Fibroblast of lung (primary cell): ENCODE data around the gene TRIL. TPM values are rescaled to one million over a fixed set of nuclear protein-coding genes. Genes with fewer than 3 reads are reported as not detected.
A peak's percentile ranks its signal among the peaks of the same experiment; 100 is the strongest.

Experiments
- DNase-seq, 2 donors: peaks; one replicate each; pipeline versions ENCODE4 v3.0.0 to v3.0.0-alpha.2; 2010; ENCODE audit warnings: low read depth in 2 of 2
- H2AFZ ChIP-seq: 2 replicates; pipeline ENCODE4 v1.5.1; 2012; ENCODE audit warnings: low read length, control low read depth, inconsistent platforms
- H3K27ac ChIP-seq: 2 replicates; pipeline ENCODE4 v1.5.1; 2011; ENCODE audit warnings: low read length, control low read depth; ENCODE audit not compliant: insufficient read depth
- H3K27me3 ChIP-seq: 2 replicates; pipeline ENCODE4 v1.5.1; 2011; ENCODE audit warnings: mild to moderate bottlenecking, low read length; ENCODE audit not compliant: control insufficient read depth, insufficient read depth
- H3K36me3 ChIP-seq: 2 replicates; pipeline ENCODE4 v1.5.1; 2011; ENCODE audit warnings: low read length; ENCODE audit not compliant: control insufficient read depth, insufficient read depth
- H3K4me1 ChIP-seq: 2 replicates; pipeline ENCODE4 v1.5.1; 2011; ENCODE audit warnings: low read length; ENCODE audit not compliant: control insufficient read depth, insufficient read depth; ENCODE audit errors: extremely low read depth
- H3K4me2 ChIP-seq: 2 replicates; pipeline ENCODE4 v1.5.1; 2011; ENCODE audit warnings: low read length, control low read depth; ENCODE audit not compliant: insufficient read depth; ENCODE audit errors: extremely low read depth
- H3K4me3 ChIP-seq, 4 experiments: fragments of 200-600 bp in 1 of 4; sonication (generic) in 1 of 4; replicated peaks in 1 of 4; 2 replicates each; pipeline ENCODE4 v1.5.1; 2011 to 2016; ENCODE audit warnings: low read length in 4 of 4, low read depth in 3 of 4, mild to moderate bottlenecking in 3 of 4, control low read depth in 2 of 4, inconsistent platforms in 1 of 4, mixed read lengths in 1 of 4; ENCODE audit not compliant: insufficient read depth in 1 of 4; ENCODE audit errors: control extremely low read depth in 1 of 4
- H3K79me2 ChIP-seq: 2 replicates; pipeline ENCODE4 v1.5.1; 2012; ENCODE audit warnings: mild to moderate bottlenecking, low read length, inconsistent platforms; ENCODE audit not compliant: control insufficient read depth, insufficient read depth
- H3K9ac ChIP-seq: 2 replicates; pipeline ENCODE4 v1.5.1; 2011; ENCODE audit warnings: mild to moderate bottlenecking, low read length, control low read depth; ENCODE audit not compliant: insufficient read depth
- H3K9me3 ChIP-seq: 2 replicates; pipeline ENCODE4 v1.5.1; 2012; ENCODE audit warnings: low read depth, low read length; ENCODE audit not compliant: control insufficient read depth, insufficient read depth
- H4K20me1 ChIP-seq: 2 replicates; pipeline ENCODE4 v1.5.1; 2011; ENCODE audit warnings: low read length; ENCODE audit not compliant: control insufficient read depth, insufficient read depth; ENCODE audit errors: extremely low read depth
- EZH2 ChIP-seq: IDR thresholded peaks from 2 replicates; pipeline ENCODE4 v1.5.1; 2012; ENCODE audit warnings: low read length, control low read depth, mild to moderate bottlenecking; ENCODE audit errors: missing control alignments
- polyA plus RNA-seq, 2 donors: library from polyadenylated mRNA; depleted of rRNA in 1 of 2; stranded (reverse) in 1 of 2; unstranded in 1 of 2; fragments of >200 nt; gene quantifications; 2 replicates each; pipeline ENCODE4 v1.2.1, GENCODE V29; 2011 to 2012; ENCODE audit warnings: missing spikeins in 1 of 2
- total RNA-seq: library from RNA; depleted of rRNA; stranded (reverse); fragments of >200 nt; gene quantifications from 2 replicates; pipeline ENCODE4 v1.2.1, GENCODE V29; 2014
- TF ChIP-seq, protein P1 (sequence below), 2 donors: IDR thresholded peaks in 1 of 2; conservative IDR thresholded peaks in 1 of 2; 1 replicate in 1 of 2; 2 replicates in 1 of 2; pipeline ENCODE4 v1.5.1; 2011 to 2012; ENCODE audit warnings: low read length in 2 of 2, control low read depth in 1 of 2, inconsistent platforms in 1 of 2, low read depth in 1 of 2, mild to moderate bottlenecking in 1 of 2

Gene TRIL
- total and polyA plus RNA-seq, 2 donors (not counting 1 experiment from before 2014, with no cell fraction given) = 0.10 to 0.17 TPM

DNA sequence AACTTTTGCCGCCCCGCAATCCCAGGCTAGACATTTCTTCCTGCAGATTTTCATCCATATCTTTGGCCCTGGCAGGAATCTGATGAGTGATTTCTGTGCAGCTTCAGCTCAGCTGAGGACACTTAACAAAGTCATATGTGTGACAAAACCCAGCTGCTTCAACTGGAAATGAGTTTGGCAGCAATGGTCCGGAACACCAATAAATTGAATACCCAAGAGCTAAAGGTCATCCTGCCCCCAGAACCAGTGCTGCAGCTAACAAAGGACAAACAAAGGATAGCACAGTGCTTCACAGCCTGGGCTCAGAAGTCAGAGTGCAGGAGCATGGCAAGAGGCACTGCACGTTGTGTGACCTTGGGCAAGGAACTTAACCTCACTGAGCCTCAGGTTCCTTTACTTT is 40.0 kb upstream of the TRIL start:
- Histone ChIP-seq H3K27ac (no peak overlapping the region), H3K36me3 (no peaks in the 10 kb centered on the region), H3K4me1 (no peaks in the 10 kb centered on the region), H3K4me2 (no peak overlapping the region), H3K4me3 (no peak overlapping the region), H3K79me2 (no peaks in the 10 kb centered on the region), H3K9me3 (no peaks in the 10 kb centered on the region), H3K27me3 (peaks cover 6% of the 10 kb centered on the region), H2AFZ (no peak overlapping the region), H3K9ac (no peak overlapping the region), H4K20me1 (no peaks in the 10 kb centered on the region)
- DNase-seq = peak in 1 of 2 donors; percentile 27
- TF ChIP-seq EZH2 = no peak
- TF ChIP-seq, protein P1, sequence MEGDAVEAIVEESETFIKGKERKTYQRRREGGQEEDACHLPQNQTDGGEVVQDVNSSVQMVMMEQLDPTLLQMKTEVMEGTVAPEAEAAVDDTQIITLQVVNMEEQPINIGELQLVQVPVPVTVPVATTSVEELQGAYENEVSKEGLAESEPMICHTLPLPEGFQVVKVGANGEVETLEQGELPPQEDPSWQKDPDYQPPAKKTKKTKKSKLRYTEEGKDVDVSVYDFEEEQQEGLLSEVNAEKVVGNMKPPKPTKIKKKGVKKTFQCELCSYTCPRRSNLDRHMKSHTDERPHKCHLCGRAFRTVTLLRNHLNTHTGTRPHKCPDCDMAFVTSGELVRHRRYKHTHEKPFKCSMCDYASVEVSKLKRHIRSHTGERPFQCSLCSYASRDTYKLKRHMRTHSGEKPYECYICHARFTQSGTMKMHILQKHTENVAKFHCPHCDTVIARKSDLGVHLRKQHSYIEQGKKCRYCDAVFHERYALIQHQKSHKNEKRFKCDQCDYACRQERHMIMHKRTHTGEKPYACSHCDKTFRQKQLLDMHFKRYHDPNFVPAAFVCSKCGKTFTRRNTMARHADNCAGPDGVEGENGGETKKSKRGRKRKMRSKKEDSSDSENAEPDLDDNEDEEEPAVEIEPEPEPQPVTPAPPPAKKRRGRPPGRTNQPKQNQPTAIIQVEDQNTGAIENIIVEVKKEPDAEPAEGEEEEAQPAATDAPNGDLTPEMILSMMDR (conservative IDR thresholded peaks at IDR 0.05 in 1 of 2, IDR thresholded peaks at IDR 0.05 in 1 of 2; ENCODE audit: low read depth in 1 of 2, low read length in 2 of 2) = no peak

DNA sequence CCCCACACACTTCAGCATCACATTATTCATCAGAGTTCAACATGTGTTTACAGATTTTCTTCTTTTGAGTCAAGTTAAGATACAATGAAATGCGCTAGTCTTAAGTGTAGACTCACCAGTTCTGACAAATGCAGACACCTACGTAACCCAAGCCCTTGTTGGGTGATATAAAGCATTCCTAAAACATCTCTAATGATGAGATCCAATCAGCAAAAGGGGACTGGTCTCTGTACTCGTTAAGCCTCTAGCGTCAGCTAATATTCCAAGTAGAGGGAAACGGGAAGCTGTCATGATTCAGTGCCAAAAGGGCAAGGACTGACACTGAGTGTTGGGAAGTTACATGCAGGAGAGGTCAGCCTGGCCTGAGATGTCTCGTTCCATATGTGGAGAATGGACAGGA is 38.7 kb upstream of the TRIL start:
- peaks cover 6% of the 10 kb centered on the region for H3K27me3 ChIP-seq
- DNase-seq = peak; percentile 20 to 88
- no peaks in the 10 kb centered on the region for H4K20me1 ChIP-seq
- H3K4me1 ChIP-seq = no peaks in the 10 kb centered on the region
- TF ChIP-seq, protein P1 (conservative IDR thresholded peaks at IDR 0.05 in 1 of 2, IDR thresholded peaks at IDR 0.05 in 1 of 2; ENCODE audit: low read depth in 1 of 2, low read length in 2 of 2) = no peak
- no peak for TF ChIP-seq EZH2
- no peak overlapping the region for H3K4me2 ChIP-seq
- no peaks in the 10 kb centered on the region for H3K79me2 ChIP-seq
- no peaks in the 10 kb centered on the region for H3K9me3 ChIP-seq
- no peak overlapping the region for H3K4me3 ChIP-seq
- H3K27ac ChIP-seq = no peak overlapping the region
- H2AFZ ChIP-seq = no peak overlapping the region
- no peaks in the 10 kb centered on the region for H3K36me3 ChIP-seq
- H3K9ac ChIP-seq = no peak overlapping the region

DNA sequence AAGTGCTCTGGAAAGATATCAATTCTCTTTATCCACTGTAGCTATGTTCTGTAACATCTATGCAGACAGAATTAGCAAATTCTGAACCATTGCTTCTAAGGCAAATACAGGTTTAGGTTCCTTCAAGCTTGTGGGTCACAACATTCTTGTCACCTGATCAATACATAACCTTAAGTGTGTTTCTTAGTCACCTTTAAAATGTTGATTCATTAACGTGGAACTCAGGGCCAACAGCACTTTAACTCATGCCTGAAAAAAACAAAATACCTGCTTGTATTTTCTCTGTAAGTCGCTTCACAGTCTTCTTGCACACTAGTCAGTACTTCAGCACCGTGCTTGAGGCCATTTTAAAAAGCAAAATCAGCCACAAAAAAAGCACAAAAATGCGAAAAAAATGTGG is 35.2 kb upstream of the TRIL start:
- H3K36me3 ChIP-seq = no peaks in the 10 kb centered on the region
- peaks cover 8% of the 10 kb centered on the region for H3K4me1 ChIP-seq
- no peaks in the 10 kb centered on the region for H3K9me3 ChIP-seq
- H3K4me3 ChIP-seq = no peak overlapping the region
- H3K4me2 ChIP-seq = no peak overlapping the region
- no peak for DNase-seq
- no peak overlapping the region for H3K27ac ChIP-seq
- H4K20me1 ChIP-seq = no peaks in the 10 kb centered on the region
- no peak overlapping the region for H2AFZ ChIP-seq
- H3K27me3 ChIP-seq = peaks cover 3% of the 10 kb centered on the region
- H3K79me2 ChIP-seq = no peaks in the 10 kb centered on the region
- TF ChIP-seq, protein P1 (conservative IDR thresholded peaks at IDR 0.05 in 1 of 2, IDR thresholded peaks at IDR 0.05 in 1 of 2; ENCODE audit: low read depth in 1 of 2, low read length in 2 of 2) = no peak
- TF ChIP-seq EZH2 = no peak
- H3K9ac ChIP-seq = no peak overlapping the region
